ENCODE measurements around the gene PRDM15.

DNA sequence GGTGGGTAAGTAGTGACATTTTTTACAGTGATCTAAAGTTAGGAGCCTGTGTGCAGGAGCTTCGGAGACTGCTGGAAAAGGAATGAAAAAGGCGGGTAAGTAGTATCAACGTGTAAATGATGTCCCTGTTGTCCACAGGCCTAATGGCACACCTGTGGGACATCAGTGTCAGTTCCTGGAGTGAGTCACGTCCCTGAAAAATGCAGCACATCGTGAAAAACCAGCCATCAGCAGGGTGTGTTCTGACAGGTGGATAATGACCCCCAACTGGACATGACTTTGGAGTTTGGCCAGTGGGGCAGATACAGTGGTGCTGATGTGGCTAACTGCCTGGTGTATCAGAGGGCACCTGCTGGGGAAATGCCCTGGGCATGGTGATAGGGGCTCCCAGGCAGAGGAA, 12.0 kb upstream of the PRDM15 start:
- TF ChIP-seq, protein P1, sequence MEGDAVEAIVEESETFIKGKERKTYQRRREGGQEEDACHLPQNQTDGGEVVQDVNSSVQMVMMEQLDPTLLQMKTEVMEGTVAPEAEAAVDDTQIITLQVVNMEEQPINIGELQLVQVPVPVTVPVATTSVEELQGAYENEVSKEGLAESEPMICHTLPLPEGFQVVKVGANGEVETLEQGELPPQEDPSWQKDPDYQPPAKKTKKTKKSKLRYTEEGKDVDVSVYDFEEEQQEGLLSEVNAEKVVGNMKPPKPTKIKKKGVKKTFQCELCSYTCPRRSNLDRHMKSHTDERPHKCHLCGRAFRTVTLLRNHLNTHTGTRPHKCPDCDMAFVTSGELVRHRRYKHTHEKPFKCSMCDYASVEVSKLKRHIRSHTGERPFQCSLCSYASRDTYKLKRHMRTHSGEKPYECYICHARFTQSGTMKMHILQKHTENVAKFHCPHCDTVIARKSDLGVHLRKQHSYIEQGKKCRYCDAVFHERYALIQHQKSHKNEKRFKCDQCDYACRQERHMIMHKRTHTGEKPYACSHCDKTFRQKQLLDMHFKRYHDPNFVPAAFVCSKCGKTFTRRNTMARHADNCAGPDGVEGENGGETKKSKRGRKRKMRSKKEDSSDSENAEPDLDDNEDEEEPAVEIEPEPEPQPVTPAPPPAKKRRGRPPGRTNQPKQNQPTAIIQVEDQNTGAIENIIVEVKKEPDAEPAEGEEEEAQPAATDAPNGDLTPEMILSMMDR (conservative IDR thresholded peaks at IDR 0.05 in 1 of 2, IDR thresholded peaks at IDR 0.05 in 1 of 2; ENCODE audit: low read depth in 1 of 2, low read length in 2 of 2) = no peak
- TF ChIP-seq EZH2 (IDR thresholded peaks at IDR 0.05; ENCODE audit: low read length, missing control alignments) = no peak

Measured in fibroblast of lung (primary cell).